ENCODE results near the gene ZXDC. TPM values are rescaled to one million over a fixed set of nuclear protein-coding genes. Genes with fewer than 3 reads are reported as not detected.

The ZXDC gene
- total RNA-seq, 1 experiment from 2014 or later = 8.7 TPM

- no peak for DNase-seq (ENCODE audit: low read depth)
Measured at GRCh38 chr3:126394977-126395321, 80.7 kb downstream of the ZXDC start.

- no peak for DNase-seq (ENCODE audit: low read depth)
Measured at GRCh38 chr3:126394179-126394976, 81.3 kb downstream of the ZXDC start, which contains the start of gene CFAP100. TSS of gene CFAP100 (plus strand) at chr3:126394909. CDS start at chr3:126396001, 1,092 bp downstream.

GRCh38 chr3:126393563-126393962 lies 82.1 kb downstream of the ZXDC start:
- no peak for DNase-seq (ENCODE audit: low read depth)

DNA sequence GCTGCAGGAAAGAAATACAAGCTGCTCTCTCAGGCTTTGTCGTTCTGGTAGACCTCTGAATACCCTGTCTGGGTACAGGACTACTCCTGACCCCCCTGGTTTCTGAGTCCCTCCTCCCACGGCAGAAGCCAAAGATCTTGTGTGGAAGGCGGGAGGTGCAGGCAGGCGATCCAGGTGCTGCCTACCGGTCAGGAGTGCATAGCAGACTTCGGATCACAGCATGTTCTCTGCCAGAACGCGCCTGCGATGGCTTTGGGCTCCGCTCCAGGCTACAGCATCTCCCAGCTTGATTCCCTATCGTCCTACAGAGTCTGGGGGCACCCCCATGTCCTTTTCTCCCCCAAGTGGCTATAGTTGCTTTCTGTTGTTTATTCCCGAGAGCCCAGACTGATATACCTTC lies 83.4 kb downstream of the ZXDC start:
- no peak for DNase-seq (ENCODE audit: low read depth)

DNA sequence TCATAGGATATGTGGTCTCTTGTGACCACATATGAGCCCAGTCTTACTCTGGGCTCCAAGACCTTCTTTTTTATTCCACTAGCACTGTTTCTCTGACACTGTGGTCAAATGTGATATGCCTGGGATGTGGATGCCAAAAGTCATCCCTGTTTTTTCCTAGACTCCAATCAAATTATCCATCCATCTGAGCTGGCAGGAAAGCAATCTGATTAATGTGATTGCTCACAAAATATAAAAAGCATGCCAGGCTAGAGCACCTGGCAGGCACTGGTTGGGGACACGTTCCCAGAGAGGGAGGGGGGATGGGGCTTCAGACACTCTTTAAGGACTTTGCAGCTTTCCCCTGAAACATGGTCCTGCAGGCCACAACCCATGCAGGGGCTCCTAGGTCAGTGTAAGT lies 84.1 kb downstream of the ZXDC start:
- DNase-seq (ENCODE audit: low read depth) = no peak

DNA sequence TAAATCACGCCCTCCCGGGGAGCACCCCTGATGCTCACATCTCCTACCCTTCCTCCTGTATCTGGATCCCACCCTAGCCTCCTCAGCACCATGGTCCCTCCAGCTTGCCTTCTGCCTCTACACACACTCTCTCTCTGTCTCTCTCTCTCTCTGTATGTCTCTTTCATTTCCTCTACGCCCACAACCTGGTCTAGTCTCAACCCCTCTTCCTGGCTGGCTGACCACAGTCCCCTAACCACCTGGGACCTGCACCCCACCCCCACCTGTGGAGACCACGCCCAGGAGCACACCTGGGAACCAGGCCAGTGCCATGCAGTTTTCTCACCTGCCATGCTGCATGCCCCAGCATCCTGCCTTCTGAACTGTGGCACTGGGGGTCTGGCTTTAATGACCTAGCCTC lies 84.9 kb downstream of the ZXDC start:
- no peak for DNase-seq (ENCODE audit: low read depth)

DNA sequence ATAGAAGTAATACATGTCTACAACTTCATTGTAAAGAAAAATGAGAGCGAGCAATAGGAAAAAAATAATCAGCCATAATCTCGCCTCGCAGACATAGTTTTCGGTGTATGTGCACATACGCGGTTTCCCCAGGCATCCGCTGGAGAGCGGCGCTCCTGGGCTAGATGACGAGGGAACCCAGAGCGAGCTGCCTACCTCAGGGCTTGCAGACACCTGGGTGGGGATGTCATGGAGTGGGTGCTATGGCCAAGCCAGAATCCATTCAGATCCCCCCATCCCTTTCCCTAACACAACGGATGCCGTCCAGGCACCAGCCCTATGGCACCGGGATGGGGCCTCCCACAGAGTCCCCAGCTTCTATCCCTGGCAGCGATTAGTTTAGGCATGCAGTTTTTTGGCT lies 85.5 kb downstream of the ZXDC start:
- DNase-seq (ENCODE audit: low read depth) = no peak

GRCh38 chr3:126389794-126390146 lies 85.9 kb downstream of the ZXDC start:
- DNase-seq (ENCODE audit: low read depth) = no peak

DNA sequence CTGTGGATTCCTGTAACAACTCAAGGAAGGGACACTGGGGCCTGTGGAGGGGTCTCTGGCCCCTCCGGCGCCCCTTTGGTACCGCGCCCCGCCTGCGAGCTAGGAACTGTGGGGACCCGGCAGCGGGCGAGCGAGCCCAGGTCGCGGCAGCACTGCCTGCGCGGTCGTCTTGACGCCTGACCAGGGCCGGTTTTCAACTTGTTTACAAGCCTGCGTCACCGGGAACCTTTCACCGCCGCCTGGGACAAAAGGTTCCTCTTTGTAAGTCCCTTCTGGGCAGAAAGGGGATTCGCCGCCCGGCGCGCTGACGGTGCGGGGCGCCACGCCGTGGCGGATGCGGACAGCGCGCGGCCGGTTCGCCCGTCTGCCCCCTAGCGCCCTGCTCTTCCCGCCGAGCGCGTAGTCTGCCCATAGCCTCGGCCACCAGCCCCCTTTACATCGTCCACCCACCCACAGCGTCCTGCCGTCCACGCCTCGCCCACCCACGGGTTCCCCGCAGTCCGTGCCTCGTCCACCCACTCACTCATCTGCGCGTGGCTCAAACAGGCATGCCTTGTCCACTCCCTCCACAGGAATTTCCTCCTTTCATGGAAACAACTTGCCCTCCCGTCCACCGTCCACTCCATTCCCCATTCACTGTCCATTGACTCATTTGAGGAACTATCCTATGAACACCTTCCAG lies 86.4 kb downstream of the ZXDC start:
- DNase-seq (ENCODE audit: low read depth) = peak; percentile 88

Other genes with a start within 250 kb of the ZXDC start
- 0.06 and 1.5 TPM in 2 replicates for gene KLF15, start 118.5 kb downstream of the ZXDC start, total RNA-seq (2014; rRNA removed; shearing (Covaris generic))
- not detected in 2 replicates for gene CFAP100, start 81.0 kb downstream of the ZXDC start, total RNA-seq (2014; rRNA removed; shearing (Covaris generic))
- not detected in 2 replicates for gene UROC1, start 41.9 kb upstream of the ZXDC start, total RNA-seq (2014; rRNA removed; shearing (Covaris generic))
- gene CHST13, start 48.3 kb upstream of the ZXDC start, total RNA-seq (2014; rRNA removed; shearing (Covaris generic)) = not detected in 2 replicates
- not detected in 2 replicates for gene C3orf22, start 83.0 kb upstream of the ZXDC start, total RNA-seq (2014; rRNA removed; shearing (Covaris generic))
- gene TXNRD3, start 179.2 kb upstream of the ZXDC start, total RNA-seq (2014; rRNA removed; shearing (Covaris generic)) = 4.6 and 7.3 TPM in 2 replicates
- gene CHCHD6, start 228.3 kb upstream of the ZXDC start, total RNA-seq (2014; rRNA removed; shearing (Covaris generic)) = 14.8 and 19.8 TPM in 2 replicates